GM23338 (cell line): ENCODE measurements around the gene CD300E. TPM values are rescaled to one million over a fixed set of nuclear protein-coding genes. Genes with fewer than 3 reads are reported as not detected.

Experiments
- ATAC-seq: fragments of 200-7000 bp; cut with Tn5 transposase; 3 replicates; pipeline ENCODE4 v1.9.1; 2020
- DNase-seq: peaks from one replicate; pipeline ENCODE4 v3.0.0-alpha.2; 2015; ENCODE audit warnings: low spot score
- H2AFZ ChIP-seq: fragments of 200-600 bp; sonication (generic); 2 replicates; pipeline ENCODE4 v1.8.0; 2016; ENCODE audit warnings: antibody characterized with exemption, mild to moderate bottlenecking, moderate library complexity
- H3F3A ChIP-seq: fragments of 200-600 bp; sonication (generic); replicated peaks from 2 replicates; pipeline ENCODE4 v1.8.0; 2017; ENCODE audit warnings: antibody characterized with exemption, mixed run types, low read depth
- H3K27ac ChIP-seq: fragments of 200-600 bp; sonication (generic); 2 replicates; pipeline ENCODE4 v1.6.1; 2016; ENCODE audit warnings: low read depth
- H3K27me3 ChIP-seq: fragments of 200-600 bp; sonication (generic); 2 replicates; pipeline ENCODE4 v1.8.0; 2016; ENCODE audit warnings: mild to moderate bottlenecking, mixed run types, moderate library complexity; ENCODE audit not compliant: insufficient read depth
- H3K36me3 ChIP-seq: fragments of 200-600 bp; sonication (generic); 2 replicates; pipeline ENCODE4 v1.8.0; 2016; ENCODE audit warnings: mild to moderate bottlenecking; ENCODE audit not compliant: insufficient read depth
- H3K4me1 ChIP-seq: fragments of 200-600 bp; sonication (generic); 2 replicates; pipeline ENCODE4 v1.8.0; 2016; ENCODE audit warnings: mild to moderate bottlenecking, moderate library complexity; ENCODE audit not compliant: insufficient read depth
- H3K4me2 ChIP-seq: fragments of 200-600 bp; sonication (generic); 2 replicates; pipeline ENCODE4 v1.7.1; 2017; ENCODE audit warnings: mixed run types
- H3K4me3 ChIP-seq: fragments of 200-600 bp; sonication (generic); 2 replicates; pipeline ENCODE4 v1.6.1; 2016; ENCODE audit warnings: mixed run types
- H3K79me2 ChIP-seq: fragments of 200-600 bp; sonication (generic); replicated peaks from 2 replicates; pipeline ENCODE4 v1.8.0; 2017; ENCODE audit warnings: mild to moderate bottlenecking; ENCODE audit not compliant: insufficient read depth
- H3K9me2 ChIP-seq: fragments of 200-600 bp; sonication (generic); 2 replicates; pipeline ENCODE4 v1.8.0; 2017; ENCODE audit not compliant: insufficient read depth
- H4K20me1 ChIP-seq: fragments of 200-600 bp; sonication (generic); replicated peaks from 2 replicates; pipeline ENCODE4 v1.8.0; 2017; ENCODE audit warnings: mild to moderate bottlenecking; ENCODE audit not compliant: insufficient read depth
- H3K27ac Mint-ChIP-seq: 2 replicates; pipeline ENCODE4 v1.8.0; 2020; ENCODE audit warnings: inconsistent platforms, mild to moderate bottlenecking, moderate library complexity, mixed read lengths
- H3K27me3 Mint-ChIP-seq: 3 replicates; pipeline ENCODE4 v1.8.0; 2022; ENCODE audit warnings: low read depth, mild to moderate bottlenecking, moderate library complexity, mixed read lengths, inconsistent platforms; ENCODE audit not compliant: insufficient read depth, poor library complexity
- H3K36me3 Mint-ChIP-seq: 3 replicates; pipeline ENCODE4 v1.8.0; 2021; ENCODE audit warnings: low read depth, mild to moderate bottlenecking, inconsistent platforms, moderate library complexity, mixed read lengths
- H3K4me1 Mint-ChIP-seq: 3 replicates; pipeline ENCODE4 v1.8.0; 2020; ENCODE audit warnings: mild to moderate bottlenecking, inconsistent platforms, mixed read lengths
- H3K4me3 Mint-ChIP-seq: 3 replicates; pipeline ENCODE4 v1.8.0; 2021; ENCODE audit warnings: moderate library complexity, mild to moderate bottlenecking, inconsistent platforms, mixed read lengths
- H3K9me3 Mint-ChIP-seq: 3 replicates; pipeline ENCODE4 v1.8.0; 2020; ENCODE audit warnings: moderate library complexity, mild to moderate bottlenecking, inconsistent platforms, mixed read lengths
- CREB1 ChIP-seq: fragments of 250-450 bp; sonication (Bioruptor Pico); IDR thresholded peaks from 2 replicates; pipeline ENCODE4 v1.5.0; 2020; ENCODE audit warnings: low read depth, mild to moderate bottlenecking, moderate library complexity
- CTCF ChIP-seq, 2 experiments: fragments of 200-600 bp in 1 of 2; sonication (generic) in 1 of 2; conservative IDR thresholded peaks; 2 replicates each; pipeline versions ENCODE4 v1.5.1 to v1.6.1; 2016 to 2017; ENCODE audit warnings: antibody characterized with exemption in 2 of 2, low read depth in 2 of 2, mild to moderate bottlenecking in 2 of 2, moderate library complexity in 1 of 2
- EZH2 ChIP-seq: fragments of 200-600 bp; sonication (generic); IDR thresholded peaks from one replicate; pipeline ENCODE4 v1.8.0; 2017; ENCODE audit warnings: antibody characterized with exemption, mild to moderate bottlenecking, low read depth; ENCODE audit not compliant: unreplicated experiment
- EZH2phosphoT487 ChIP-seq: fragments of 200-600 bp; sonication (generic); IDR thresholded peaks from one replicate; pipeline ENCODE4 v1.8.1; 2018; ENCODE audit warnings: antibody characterized with exemption; ENCODE audit not compliant: unreplicated experiment
- JUNB ChIP-seq: IDR thresholded peaks from one replicate; pipeline ENCODE4 v1.6.1; 2016; ENCODE audit warnings: antibody characterized with exemption; ENCODE audit not compliant: unreplicated experiment
- NANOG ChIP-seq: IDR thresholded peaks from 2 replicates; pipeline ENCODE4 v1.6.1; 2016; ENCODE audit warnings: antibody characterized with exemption, borderline replicate concordance
- POLR2AphosphoS5 ChIP-seq: IDR thresholded peaks from 2 replicates; pipeline ENCODE4 v1.6.1; 2016; ENCODE audit warnings: antibody characterized with exemption, low read depth
- STAT1 ChIP-seq: IDR thresholded peaks from one replicate; pipeline ENCODE4 v1.6.1; 2016; ENCODE audit warnings: antibody characterized with exemption; ENCODE audit not compliant: unreplicated experiment
- ZNF114 ChIP-seq: fragments of 250-450 bp; sonication (Bioruptor Pico); IDR thresholded peaks from 2 replicates; pipeline ENCODE4 v1.5.0; 2020; ENCODE audit warnings: mild to moderate bottlenecking, moderate library complexity
- ZNF331 ChIP-seq: fragments of 250-450 bp; sonication (Bioruptor Pico); IDR thresholded peaks from 2 replicates; pipeline ENCODE4 v1.5.0; 2020; ENCODE audit warnings: low read depth, mild to moderate bottlenecking, moderate library complexity
- ZNF462 ChIP-seq: fragments of 250-450 bp; sonication (Bioruptor Pico); IDR thresholded peaks from 2 replicates; pipeline ENCODE4 v1.5.0; 2020; ENCODE audit warnings: mild to moderate bottlenecking, moderate library complexity
- polyA plus RNA-seq: library from polyadenylated mRNA; unstranded; fragments of >200 nt; fragmentation: Nextera tagmentation; extraction: Ambion mirVana; gene quantifications from 2 replicates; pipeline ENCODE4 v1.2.1, GENCODE V29; 2016
- total RNA-seq: library from RNA; depleted of rRNA; stranded (reverse); fragments of >200 nt; shearing (Covaris generic); gene quantifications from 2 replicates; pipeline ENCODE4 v1.2.3, GENCODE V29; 2014
- TF ChIP-seq, protein P1 (sequence below): IDR thresholded peaks from one replicate; pipeline ENCODE4 v1.6.1; 2018; ENCODE audit warnings: antibody characterized with exemption; ENCODE audit not compliant: unreplicated experiment

The CD300E gene
- total and polyA plus RNA-seq, 2 experiments from 2014 or later = not detected

DNA sequence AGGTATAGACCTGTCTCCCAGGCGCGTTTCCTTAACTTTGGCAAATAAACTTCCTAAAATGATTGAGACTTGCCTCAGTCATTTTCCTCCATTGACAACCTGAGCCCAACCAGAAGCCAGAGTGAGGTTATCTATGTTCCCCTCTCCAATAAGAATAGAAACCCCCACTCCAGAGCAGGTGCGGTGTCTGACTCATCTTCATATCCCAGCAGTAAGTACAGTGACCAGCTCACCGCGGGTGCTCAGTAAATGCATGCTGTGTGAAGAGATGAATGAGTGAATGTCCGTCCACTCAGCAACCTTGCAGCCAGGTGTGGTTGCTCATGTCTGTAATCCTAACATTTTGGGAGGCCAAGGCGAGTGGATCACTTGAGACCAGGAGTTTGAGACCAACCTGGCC is 19.5 kb upstream of the CD300E start (continued):
- TF ChIP-seq, protein P1, sequence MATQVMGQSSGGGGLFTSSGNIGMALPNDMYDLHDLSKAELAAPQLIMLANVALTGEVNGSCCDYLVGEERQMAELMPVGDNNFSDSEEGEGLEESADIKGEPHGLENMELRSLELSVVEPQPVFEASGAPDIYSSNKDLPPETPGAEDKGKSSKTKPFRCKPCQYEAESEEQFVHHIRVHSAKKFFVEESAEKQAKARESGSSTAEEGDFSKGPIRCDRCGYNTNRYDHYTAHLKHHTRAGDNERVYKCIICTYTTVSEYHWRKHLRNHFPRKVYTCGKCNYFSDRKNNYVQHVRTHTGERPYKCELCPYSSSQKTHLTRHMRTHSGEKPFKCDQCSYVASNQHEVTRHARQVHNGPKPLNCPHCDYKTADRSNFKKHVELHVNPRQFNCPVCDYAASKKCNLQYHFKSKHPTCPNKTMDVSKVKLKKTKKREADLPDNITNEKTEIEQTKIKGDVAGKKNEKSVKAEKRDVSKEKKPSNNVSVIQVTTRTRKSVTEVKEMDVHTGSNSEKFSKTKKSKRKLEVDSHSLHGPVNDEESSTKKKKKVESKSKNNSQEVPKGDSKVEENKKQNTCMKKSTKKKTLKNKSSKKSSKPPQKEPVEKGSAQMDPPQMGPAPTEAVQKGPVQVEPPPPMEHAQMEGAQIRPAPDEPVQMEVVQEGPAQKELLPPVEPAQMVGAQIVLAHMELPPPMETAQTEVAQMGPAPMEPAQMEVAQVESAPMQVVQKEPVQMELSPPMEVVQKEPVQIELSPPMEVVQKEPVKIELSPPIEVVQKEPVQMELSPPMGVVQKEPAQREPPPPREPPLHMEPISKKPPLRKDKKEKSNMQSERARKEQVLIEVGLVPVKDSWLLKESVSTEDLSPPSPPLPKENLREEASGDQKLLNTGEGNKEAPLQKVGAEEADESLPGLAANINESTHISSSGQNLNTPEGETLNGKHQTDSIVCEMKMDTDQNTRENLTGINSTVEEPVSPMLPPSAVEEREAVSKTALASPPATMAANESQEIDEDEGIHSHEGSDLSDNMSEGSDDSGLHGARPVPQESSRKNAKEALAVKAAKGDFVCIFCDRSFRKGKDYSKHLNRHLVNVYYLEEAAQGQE = no peak

DNA sequence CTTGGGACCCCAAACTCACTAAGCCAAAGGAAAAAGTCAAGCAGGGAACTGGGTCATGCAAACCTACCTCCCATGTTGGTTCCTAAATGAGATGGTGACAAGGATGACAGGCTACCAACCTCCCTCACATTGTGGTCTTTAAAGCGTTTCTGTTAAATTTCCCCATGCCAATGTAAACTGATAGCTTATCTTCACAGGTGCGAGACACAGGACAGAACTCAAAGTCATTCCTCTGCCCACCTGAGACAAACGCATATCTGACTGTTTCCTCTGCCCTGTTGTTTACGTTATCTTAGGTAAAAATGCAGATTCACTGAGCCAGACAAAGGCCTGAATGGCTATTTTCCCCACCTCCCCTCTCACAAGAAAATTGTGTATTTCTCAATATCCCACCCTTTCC is 19.0 kb upstream of the CD300E start:
- Histone ChIP-seq H3F3A (no peaks in the 10 kb centered on the region), H3K9me2 (no peaks in the 10 kb centered on the region), H3K4me2 (no peak overlapping the region), H3K79me2 (no peaks in the 10 kb centered on the region), H4K20me1 (no peaks in the 10 kb centered on the region), H3K4me1 (peaks cover 4% of the 10 kb centered on the region; the same call in 1 of the 2 replicates), H3K27ac (no peak overlapping the region), H3K4me3 (no peak overlapping the region), H3K27me3 (no peaks in the 10 kb centered on the region), H2AFZ (no peak overlapping the region), H3K36me3 (no peaks in the 10 kb centered on the region)
- DNase-seq = no peak
- Mint-ChIP-seq H3K4me1 (peaks cover 27% of the 10 kb centered on the region), H3K27ac (no peak overlapping the region), H3K27me3 (peaks cover 9% of the 10 kb centered on the region), H3K4me3 (no peak overlapping the region), H3K9me3 (no peaks in the 10 kb centered on the region), H3K36me3 (no peaks in the 10 kb centered on the region)
- no peak for ATAC-seq
- no peak for TF ChIP-seq ZNF114 (CRISPR knock-in tag)
- TF ChIP-seq ZNF462 (CRISPR knock-in tag) = no peak
- TF ChIP-seq POLR2AphosphoS5 = no peak
- TF ChIP-seq STAT1 = no peak
- no peak for TF ChIP-seq NANOG
- TF ChIP-seq EZH2phosphoT487 = no peak
- TF ChIP-seq EZH2 = no peak
- TF ChIP-seq CREB1 (CRISPR knock-in tag) = no peak
- TF ChIP-seq ZNF331 = no peak
- no peak for TF ChIP-seq CTCF (conservative IDR thresholded peaks at IDR 0.05; ENCODE audit: low read depth in 2 of 2)
- no peak for TF ChIP-seq JUNB
